ENCODE results near the gene SEZ6. TPM values are rescaled to one million over a fixed set of nuclear protein-coding genes. Genes with fewer than 3 reads are reported as not detected.

The SEZ6 gene
- total and polyA plus RNA-seq, 10 donors, result 0.88 TPM; not detected in 9

DNA sequence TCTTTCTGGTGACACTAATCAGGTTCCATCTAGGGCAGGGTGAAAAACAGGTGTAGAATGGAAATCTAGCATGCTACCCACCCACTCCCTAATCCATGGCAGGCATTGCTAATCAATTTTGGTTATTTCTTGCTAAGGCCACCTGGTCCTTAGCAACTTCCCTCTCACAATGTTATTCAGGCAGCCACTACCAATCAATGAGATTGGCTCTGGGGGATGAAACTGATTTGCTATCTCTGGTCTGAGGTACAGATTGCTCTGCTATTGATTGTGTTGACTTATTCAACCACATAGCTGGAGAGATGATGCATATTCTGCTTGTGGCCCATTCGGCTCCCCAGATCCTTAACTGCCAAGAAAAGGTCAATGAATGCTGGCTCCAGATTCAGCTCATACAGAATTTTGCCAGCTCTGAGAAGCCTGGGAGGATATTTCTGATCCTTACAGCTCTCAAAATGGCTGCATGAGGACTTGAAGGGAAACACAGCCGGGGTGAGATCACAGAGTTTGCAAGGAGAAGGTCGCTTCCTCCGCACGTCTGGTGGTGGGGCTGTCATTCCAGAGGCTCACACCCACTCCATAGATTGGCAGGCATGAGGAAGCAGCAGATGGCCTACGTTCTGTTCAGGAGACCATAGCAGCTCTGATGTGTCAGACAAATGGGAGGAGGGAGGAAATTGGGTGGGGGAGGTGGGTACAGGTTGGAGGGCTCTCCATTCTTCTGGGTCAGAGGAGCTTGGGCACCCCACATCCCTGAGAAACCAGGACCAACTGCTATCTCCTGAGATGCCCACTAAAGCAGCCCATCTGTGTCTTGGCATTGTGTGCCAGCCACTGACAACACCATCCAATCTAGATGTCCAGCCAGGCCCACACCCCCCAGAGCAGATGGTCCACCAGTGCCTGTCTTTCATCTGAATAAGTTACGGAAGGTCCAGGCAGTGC lies 22.3 kb downstream of the SEZ6 start:
- Histone ChIP-seq H3K27me3 (replicated peaks in 1 of 7) (peaks cover 0 to 29% (median 8%) of the 10 kb centered on the region in 7 donors), H3K4me3 (no peak overlapping the region), H3K4me1 (peaks cover 14 to 36% (median 24%) of the 10 kb centered on the region in 6 donors), H3K36me3 (no peaks in the 10 kb centered on the region), H3K27ac (peak overlapping the region in 7 of 8 donors; percentile 65 to 93 (median 86)), H3K9me3 (no peaks in the 10 kb centered on the region)
- 63 to 75% (median 65%) methylated on average over 7 of the region's 7 CpGs for WGBS, 5 donors
- DNase-seq, result no peak
- intact Hi-C loops (cut with DNase I; ENCODE audit: low total_unique reads), result no loop called here
- TF ChIP-seq CTCF (IDR thresholded peaks at IDR 0.05 in 8 of 11, conservative IDR thresholded peaks at IDR 0.05 in 3 of 11) (no peak), POLR2A (IDR thresholded peaks at IDR 0.05) (no peak), POLR2AphosphoS5 (IDR thresholded peaks at IDR 0.05) (no peak)

DNA sequence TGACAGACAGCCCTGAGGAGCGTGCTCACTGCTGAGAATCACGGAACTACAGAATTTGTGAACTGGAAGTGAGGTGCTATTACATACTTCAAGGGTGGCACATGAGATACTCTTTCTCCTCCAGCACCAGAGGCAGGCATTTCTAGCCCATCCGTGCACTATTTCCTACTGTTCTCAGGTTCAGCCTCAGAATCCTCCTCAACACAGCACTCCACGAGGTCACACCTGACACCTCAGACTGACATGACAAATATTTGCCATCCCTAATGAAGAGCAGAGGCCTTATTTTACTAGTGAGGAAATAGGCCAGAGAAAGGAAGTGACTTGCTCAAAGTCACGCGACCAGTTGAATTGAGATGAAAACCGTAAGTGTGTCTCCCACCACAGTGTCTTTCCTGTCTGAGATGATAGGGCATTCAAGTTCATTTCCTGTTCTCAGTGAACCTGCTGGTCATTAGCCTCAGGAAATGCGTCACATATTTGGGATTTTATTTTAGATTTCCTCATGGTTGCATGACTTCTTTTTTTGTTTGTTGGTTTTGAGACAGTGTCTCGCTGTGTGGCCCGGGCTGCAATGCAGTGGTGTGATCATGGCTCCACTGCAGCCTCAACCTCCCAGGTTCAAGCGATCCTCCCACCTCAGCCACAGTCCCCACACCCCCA lies 23.6 kb downstream of the SEZ6 start:
- WGBS, 5 donors, result 23 to 37% (median 34%) methylated on average over 11 of the region's 11 CpGs
- H3K36me3 ChIP-seq, result no peaks in the 10 kb centered on the region
- peak overlapping the region; percentile 60 to 93 (median 81) for H3K27ac ChIP-seq
- TF ChIP-seq CTCF (IDR thresholded peaks at IDR 0.05 in 8 of 11, conservative IDR thresholded peaks at IDR 0.05 in 3 of 11) (peak in 1 of 11 experiments; percentile 13), POLR2A (IDR thresholded peaks at IDR 0.05) (no peak), POLR2AphosphoS5 (IDR thresholded peaks at IDR 0.05) (peak; percentile 17 to 86 (median 53))
- peaks cover 14 to 39% (median 26%) of the 10 kb centered on the region in 6 donors for H3K4me1 ChIP-seq
- H3K27me3 ChIP-seq (replicated peaks in 1 of 7), result peaks cover 0 to 22% (median 8%) of the 10 kb centered on the region in 7 donors
- DNase-seq, result peak; percentile 81
- peak overlapping the region in 1 of 8 donors; percentile 40 for H3K4me3 ChIP-seq
- no peaks in the 10 kb centered on the region for H3K9me3 ChIP-seq
- intact Hi-C loops (cut with DNase I; ENCODE audit: low total_unique reads), result no loop called here

DNA sequence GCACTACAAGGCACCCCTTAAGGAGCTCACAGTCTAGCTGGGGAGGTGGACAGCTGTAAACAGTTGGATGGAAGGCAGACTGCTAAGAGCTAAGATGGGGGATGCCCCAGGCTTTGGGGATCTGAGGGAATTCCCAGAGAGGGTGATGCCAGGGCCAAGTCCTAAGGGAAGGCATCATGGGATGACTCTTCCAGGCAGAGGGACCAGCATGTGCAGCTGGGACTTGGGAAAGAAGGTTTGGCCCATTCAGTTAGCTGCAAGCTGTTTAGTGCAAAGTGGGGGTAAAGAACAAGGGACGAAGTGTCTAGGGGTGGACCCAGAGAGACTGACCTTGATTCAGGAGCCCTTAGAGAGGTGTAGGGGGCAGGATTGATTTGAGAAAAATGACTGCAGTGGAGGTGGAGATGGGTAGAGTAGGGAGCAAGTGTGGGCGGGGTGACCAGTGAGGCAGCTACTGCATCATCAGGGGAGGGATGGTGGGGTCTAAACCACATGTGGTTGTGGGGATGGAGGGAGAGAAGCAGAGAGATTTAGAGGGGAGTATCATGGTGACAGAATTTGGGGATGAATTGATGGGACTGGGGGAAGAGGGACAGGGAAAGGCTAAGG lies 27.4 kb downstream of the SEZ6 start:
- no peaks in the 10 kb centered on the region for H3K36me3 ChIP-seq
- intact Hi-C loops (cut with DNase I; ENCODE audit: low total_unique reads), result no loop called here
- no peaks in the 10 kb centered on the region for H3K9me3 ChIP-seq
- peaks cover 13 to 42% (median 22%) of the 10 kb centered on the region in 6 donors for H3K4me1 ChIP-seq
- 85 to 97% (median 88%) methylated on average over 2 of the region's 2 CpGs for WGBS, 5 donors
- no peak overlapping the region for H3K27ac ChIP-seq
- no peak overlapping the region for H3K4me3 ChIP-seq
- peaks cover 0 to 3% (median 0%) of the 10 kb centered on the region in 7 donors for H3K27me3 ChIP-seq (replicated peaks in 1 of 7)
- no peak for TF ChIP-seq POLR2AphosphoS5 (IDR thresholded peaks at IDR 0.05)
- no peak for TF ChIP-seq CTCF (IDR thresholded peaks at IDR 0.05 in 8 of 11, conservative IDR thresholded peaks at IDR 0.05 in 3 of 11)
- no peak for TF ChIP-seq POLR2A (IDR thresholded peaks at IDR 0.05)
- no peak for DNase-seq

Data from spleen (tissue), 11 donors.